Mucosa of rectum (tissue), 2 donors: ENCODE measurements around the gene FBP1.
"Not testable (repeated sequence)": the region's sequence is repeated elsewhere in the genome, so short reads cannot be mapped to it uniquely, and the experiment has no call there.

Experiments used
- H3K27ac ChIP-seq, 2 donors: one replicate each; pipeline ENCODE4 v1.7.0; 2013; ENCODE audit warnings: inconsistent platforms in 2 of 2, low read depth in 2 of 2, low read length in 2 of 2
- H3K27me3 ChIP-seq, 2 donors: one replicate each; pipeline ENCODE4 v1.7.0; 2013; ENCODE audit warnings: low read length in 2 of 2; ENCODE audit not compliant: control insufficient read depth in 2 of 2, insufficient read depth in 2 of 2
- H3K36me3 ChIP-seq, 2 donors: one replicate each; pipeline ENCODE4 v1.7.0; 2013; ENCODE audit warnings: low read length in 2 of 2; ENCODE audit not compliant: control insufficient read depth in 2 of 2, insufficient read depth in 2 of 2
- H3K4me1 ChIP-seq, 2 donors: one replicate each; pipeline ENCODE4 v1.7.0; 2013; ENCODE audit warnings: low read length in 2 of 2, mild to moderate bottlenecking in 1 of 2; ENCODE audit not compliant: control insufficient read depth in 2 of 2, insufficient read depth in 2 of 2
- H3K4me3 ChIP-seq, 2 donors: one replicate each; pipeline ENCODE4 v1.7.0; 2013; ENCODE audit warnings: low read length in 2 of 2
- H3K9ac ChIP-seq, 2 donors: one replicate each; pipeline ENCODE4 v1.7.0; 2013; ENCODE audit warnings: low read length in 2 of 2, low read depth in 1 of 2, mild to moderate bottlenecking in 1 of 2
- H3K9me3 ChIP-seq, 2 donors: one replicate each; pipeline ENCODE4 v1.7.0; 2013; ENCODE audit warnings: low read length in 2 of 2; ENCODE audit not compliant: control insufficient read depth in 2 of 2
- donor health status: healthy.
- donor health status: Normal muscosa, but diverticular disease.

FBP1 gene

DNA sequence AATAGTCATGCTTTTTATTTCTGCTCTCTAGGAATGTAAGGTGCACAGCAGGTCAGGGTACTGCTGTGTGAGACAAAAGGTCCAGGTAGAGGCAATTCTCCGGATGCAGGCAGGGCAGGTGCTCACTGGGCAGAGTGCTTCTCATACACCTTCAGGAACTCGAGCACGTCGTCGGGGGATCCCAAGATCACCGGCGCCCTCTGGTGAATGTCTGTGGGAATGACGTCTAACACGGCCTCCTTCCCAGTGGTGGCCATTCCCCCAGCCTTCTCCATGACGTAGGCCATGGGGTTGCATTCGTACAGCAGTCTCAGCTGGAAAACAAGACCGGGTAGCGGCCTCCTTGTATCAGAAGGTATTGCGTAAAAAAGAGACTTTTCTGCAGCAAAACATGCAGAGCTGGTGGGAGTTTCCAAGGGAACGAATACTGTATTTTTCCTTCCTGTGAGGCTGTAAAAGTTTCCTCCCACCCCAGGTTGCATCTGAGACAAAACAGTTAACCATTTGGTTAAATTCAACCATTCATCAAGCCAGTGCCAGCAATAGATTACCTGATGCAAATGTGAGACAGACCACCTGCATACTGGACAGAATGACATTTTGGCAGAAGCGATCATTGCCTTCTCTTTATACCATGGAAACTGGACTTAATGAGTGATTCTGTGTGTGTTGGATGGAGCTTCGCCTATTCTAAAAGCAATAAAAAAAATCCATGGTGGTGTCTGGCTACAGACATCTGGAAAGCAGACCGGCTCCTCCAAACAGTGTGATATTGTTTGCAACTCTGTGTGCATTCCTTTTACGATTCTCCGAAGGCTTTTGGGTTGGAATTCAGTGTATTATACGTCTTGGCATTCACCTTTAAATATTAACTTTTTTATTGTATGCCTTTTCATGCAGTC lies 35.8 kb downstream of the FBP1 start:
- Histone ChIP-seq H3K27me3 (no peaks in the 10 kb centered on the region), H3K36me3 (no peaks in the 10 kb centered on the region), H3K9me3 (no peaks in the 10 kb centered on the region), H3K4me1 (peaks cover 53 to 64% of the 10 kb centered on the region in 2 donors), H3K4me3 (peak overlapping the region in 1 of 2 donors; percentile 38), H3K27ac (peak overlapping the region; percentile 62 to 83), H3K9ac (peak overlapping the region in 1 of 2 donors; percentile 32)

DNA sequence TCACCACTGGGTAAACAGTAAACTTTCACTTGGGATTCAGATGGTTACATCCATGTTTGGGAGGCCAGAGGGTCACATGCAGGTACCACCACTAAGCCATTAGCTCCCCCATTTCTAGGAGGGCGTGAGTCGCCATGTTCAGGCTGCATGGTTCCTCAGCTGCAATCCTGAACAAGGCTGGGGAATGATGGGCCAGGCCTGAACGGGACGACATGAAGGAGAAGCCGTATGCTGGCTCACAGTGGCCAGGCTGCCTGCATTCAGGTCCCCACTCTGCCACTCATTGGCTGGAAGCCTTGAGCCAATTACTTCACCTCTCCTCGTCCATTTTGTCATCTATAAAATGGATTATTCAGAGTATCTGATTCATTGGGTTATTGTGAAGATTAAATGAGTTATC lies 36.7 kb downstream of the FBP1 start:
- no peak overlapping the region for H3K9ac ChIP-seq
- H3K27me3 ChIP-seq: no peaks in the 10 kb centered on the region
- peaks cover 46 to 57% of the 10 kb centered on the region in 2 donors for H3K4me1 ChIP-seq
- H3K4me3 ChIP-seq: no peak overlapping the region
- no peaks in the 10 kb centered on the region for H3K9me3 ChIP-seq
- H3K27ac ChIP-seq: no peak overlapping the region
- H3K36me3 ChIP-seq: no peaks in the 10 kb centered on the region

DNA sequence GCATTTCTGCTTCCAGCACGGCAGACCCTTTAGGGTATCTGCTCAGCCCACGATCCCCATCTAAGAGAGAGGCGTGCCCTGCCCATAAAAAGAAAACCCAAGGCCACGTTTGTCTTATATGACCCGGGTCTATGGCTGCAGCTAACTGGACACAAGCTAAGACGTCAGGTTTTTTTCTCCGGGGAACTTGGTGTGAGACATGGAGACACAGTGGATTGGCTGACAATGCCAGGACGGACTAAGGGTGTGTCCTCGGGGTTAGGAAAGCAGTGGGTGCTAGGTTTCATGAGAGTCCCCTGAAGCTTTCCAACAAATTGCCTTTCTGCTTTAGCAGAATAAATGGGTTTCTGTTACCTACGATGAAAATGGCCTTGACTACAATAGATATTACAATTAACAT lies 38.6 kb downstream of the FBP1 start:
- no peaks in the 10 kb centered on the region for H3K36me3 ChIP-seq
- H3K4me1 ChIP-seq: peaks cover 28 to 37% of the 10 kb centered on the region in 2 donors
- H3K9ac ChIP-seq: no peak overlapping the region
- H3K4me3 ChIP-seq: peak overlapping the region in 1 of 2 donors; percentile 17
- no peaks in the 10 kb centered on the region for H3K9me3 ChIP-seq
- H3K27me3 ChIP-seq: no peaks in the 10 kb centered on the region
- H3K27ac ChIP-seq: peak overlapping the region; percentile 52 to 60

DNA sequence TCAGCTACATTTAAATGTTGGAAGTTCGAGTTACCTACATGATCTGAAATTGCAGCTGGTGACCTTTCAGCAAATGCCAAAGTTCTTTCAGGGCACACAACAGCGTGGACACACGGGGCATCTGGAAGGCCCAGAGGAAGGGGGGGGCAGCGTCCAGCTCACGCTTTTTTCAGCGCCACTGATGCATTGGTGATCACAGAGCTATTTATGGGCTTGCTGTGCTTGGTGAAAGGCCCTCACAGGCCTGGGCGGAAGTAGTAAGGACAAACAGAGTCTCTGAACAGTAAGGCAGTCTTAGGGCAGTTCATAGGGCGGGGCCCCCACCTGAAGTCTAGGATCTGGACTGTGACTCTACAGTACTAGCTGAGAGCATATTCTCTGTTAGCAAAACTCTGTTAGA lies 39.1 kb downstream of the FBP1 start:
- no peaks in the 10 kb centered on the region for H3K27me3 ChIP-seq
- peak overlapping the region in 1 of 2 donors; percentile 60 for H3K9ac ChIP-seq
- no peak overlapping the region for H3K4me3 ChIP-seq
- H3K9me3 ChIP-seq: no peaks in the 10 kb centered on the region
- no peaks in the 10 kb centered on the region for H3K36me3 ChIP-seq
- H3K27ac ChIP-seq: peak overlapping the region; percentile 52 to 60
- H3K4me1 ChIP-seq: peaks cover 27 to 35% of the 10 kb centered on the region in 2 donors

DNA sequence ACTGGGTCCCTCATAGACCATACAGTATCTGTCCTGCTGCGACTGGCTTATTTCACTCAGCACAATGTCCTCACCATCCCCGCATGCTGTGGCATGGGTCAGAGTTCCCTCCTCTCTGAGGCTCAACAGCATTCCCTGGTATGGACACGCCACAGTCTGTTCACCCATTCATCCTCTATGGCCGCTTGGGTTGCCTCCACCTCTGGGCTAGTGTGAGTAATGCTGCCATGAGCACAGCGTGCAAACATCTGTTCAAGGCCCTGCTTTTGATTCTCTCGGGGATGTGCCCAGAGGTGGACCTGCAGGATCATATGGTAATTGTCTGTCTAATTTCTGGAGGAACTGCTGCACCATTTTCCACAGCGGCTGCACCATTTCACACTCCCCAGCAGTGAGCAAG lies 40.2 kb downstream of the FBP1 start:
- Histone ChIP-seq H3K27ac (no peak overlapping the region), H3K4me1 (peaks cover 18 to 27% of the 10 kb centered on the region in 2 donors), H3K9me3 (no peaks in the 10 kb centered on the region), H3K27me3 (no peaks in the 10 kb centered on the region), H3K4me3 (no peak overlapping the region), H3K36me3 (no peaks in the 10 kb centered on the region), H3K9ac (no peak overlapping the region)

DNA sequence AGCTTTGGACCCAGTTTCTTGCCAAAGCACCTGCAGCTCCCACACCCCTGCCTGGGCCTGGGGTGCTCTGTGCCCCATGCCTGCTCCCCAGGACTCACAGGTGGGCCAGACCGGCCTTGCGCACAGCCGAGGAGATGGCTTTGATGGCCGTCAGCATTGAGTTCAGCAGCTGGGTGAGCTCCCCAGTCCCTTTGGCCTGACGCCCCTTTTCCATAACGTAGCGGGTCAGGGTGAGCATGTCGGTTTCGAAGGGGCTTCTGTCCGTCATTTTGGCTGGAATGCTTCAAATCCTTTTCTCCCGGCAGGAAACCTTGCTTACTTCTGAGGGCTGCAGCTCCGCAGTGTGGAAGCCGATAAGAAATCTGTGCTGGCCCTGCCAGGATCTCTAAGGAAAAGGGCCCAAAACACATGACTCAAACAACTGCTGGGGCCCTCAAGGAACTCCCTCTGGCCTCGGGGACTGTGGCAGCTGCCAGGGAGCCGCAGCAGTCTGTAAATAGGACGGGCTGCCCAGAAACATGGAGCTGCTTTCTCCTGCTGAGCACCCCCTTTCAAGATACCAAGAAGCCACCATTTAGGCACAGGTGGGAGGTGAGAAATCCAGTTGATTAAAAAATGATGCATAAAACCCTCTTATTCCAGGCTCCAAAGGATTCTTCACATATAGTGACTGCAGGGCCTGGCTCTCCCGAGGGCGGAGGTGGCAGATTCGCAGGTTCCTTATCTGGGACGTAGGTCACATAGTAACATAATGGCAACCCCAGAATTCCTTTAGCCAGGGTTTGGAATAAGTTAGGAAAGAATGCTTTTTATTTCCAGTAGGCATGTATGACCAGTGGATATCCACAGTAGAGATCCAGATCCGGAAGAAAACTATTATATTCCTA lies 45.6 kb downstream of the FBP1 start, which contains the start of gene FBP2:
TSS of gene FBP2 (minus strand) at position 366 of the 887 bp plus-strand sequence. CDS start at position 268, 98 bp downstream.
- H3K4me1 ChIP-seq: no peaks in the 10 kb centered on the region
- H3K27me3 ChIP-seq: no peaks in the 10 kb centered on the region
- no peak within 1 kb of the TSS for H3K9ac ChIP-seq
- H3K36me3 ChIP-seq: no peaks in the 10 kb centered on the region
- H3K27ac ChIP-seq: no peak within 1 kb of the TSS
- H3K4me3 ChIP-seq: no peak within 1 kb of the TSS
- no peaks in the 10 kb centered on the region for H3K9me3 ChIP-seq

DNA sequence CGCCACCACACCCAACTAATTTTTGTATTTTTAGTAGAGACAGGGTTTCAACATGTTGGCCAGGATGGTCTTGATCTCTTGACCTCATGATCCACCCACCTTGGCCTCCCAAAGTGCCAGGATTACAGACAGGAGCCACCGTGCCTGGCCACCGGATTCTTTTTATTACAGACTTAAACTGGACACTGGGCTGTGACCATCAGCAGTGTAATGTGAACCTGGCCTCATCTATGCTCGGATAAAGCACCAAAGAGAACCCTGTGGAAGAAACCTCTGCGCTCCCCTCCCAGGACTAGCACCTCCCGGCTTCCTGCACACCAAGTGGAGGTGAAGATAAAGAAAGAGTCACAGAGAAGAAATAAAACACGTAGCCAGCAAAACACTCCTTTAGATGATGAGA lies 46.6 kb downstream of the FBP1 start:
- H3K9ac ChIP-seq, H3K4me3 ChIP-seq, H3K9me3 ChIP-seq: not testable (repeated sequence)

DNA sequence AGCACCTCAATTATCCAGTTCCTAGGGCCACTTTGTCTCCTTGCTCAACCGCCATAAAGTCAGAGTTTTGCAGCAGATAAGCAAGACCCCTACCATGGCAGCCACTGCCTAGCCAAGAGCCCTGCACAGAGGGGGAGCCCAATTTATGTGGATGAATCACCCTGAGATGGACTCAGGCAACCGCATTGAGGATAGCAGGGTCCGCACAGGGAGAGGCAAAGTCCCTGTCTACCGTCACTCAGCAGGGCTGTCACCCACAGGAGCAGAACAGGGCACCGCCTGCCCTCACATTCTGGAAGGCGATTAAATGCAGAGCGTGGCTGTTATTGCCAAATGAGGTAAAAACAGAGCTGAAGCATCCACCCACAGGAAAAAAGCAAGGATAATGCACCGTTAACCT lies 47.4 kb downstream of the FBP1 start:
- Histone ChIP-seq H3K27me3 (no peaks in the 10 kb centered on the region), H3K9me3 (no peaks in the 10 kb centered on the region), H3K27ac (no peak overlapping the region), H3K4me1 (no peaks in the 10 kb centered on the region), H3K9ac (no peak overlapping the region), H3K4me3 (no peak overlapping the region), H3K36me3 (no peaks in the 10 kb centered on the region)

More for the DNA sequence above, 46.6 kb downstream of the FBP1 start:
- not testable (repeated sequence) for H3K36me3 ChIP-seq, H3K27ac ChIP-seq, H3K4me1 ChIP-seq, H3K27me3 ChIP-seq

DNA sequence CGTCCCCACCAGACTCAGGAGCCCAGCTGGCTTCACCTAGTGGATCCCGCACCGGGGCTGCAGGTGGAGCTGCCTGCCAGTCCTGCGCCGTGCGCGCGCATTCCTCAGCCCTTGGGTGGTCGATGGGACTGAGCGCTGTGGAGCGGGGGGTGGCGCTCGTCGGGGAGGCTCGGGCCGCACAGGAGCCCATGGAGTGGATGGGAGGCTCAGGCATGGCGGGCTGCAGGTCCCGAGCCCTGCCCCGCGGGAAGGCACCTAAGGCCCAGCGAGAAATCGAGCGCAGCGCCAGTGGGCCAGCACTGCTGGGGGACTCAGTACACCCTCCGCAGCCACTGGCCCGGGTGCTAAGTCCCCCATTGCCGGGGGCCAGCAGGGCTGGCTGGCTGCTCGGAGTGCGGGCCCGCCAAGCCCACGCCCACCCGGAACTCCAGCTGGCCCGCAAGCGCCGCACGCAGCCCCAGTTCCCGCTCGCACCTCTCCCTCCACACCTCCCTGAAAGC lies 48.2 kb downstream of the FBP1 start:
- H3K36me3 ChIP-seq, H3K9ac ChIP-seq, H3K4me3 ChIP-seq, H3K27me3 ChIP-seq, H3K4me1 ChIP-seq, H3K27ac ChIP-seq, H3K9me3 ChIP-seq: not testable (repeated sequence)

DNA sequence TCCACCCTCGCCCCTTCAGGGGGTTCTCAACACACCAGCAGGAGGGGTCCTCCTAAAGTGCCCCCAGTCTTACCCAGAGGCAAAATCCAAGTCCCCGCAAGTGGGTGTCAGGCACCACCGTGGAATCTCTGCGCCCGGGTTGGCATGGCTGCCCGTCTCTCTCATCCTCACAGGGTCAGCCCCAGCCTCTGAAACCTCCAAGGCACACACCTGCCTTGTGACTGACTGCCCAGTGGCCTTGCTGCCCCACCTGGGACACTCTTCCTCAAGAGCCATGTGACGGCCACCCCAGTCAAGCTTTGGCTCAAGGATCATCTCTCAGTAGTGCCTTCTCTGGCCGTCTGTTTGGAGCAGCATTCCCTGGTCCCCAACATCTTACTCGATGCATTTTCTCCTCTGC lies 50.6 kb downstream of the FBP1 start:
- H3K9me3 ChIP-seq: no peaks in the 10 kb centered on the region
- H3K27me3 ChIP-seq: no peaks in the 10 kb centered on the region
- no peak overlapping the region for H3K4me3 ChIP-seq
- H3K36me3 ChIP-seq: no peaks in the 10 kb centered on the region
- H3K9ac ChIP-seq: no peak overlapping the region
- no peak overlapping the region for H3K27ac ChIP-seq
- no peaks in the 10 kb centered on the region for H3K4me1 ChIP-seq
